ENCODE data around the gene THRAP3. TPM values are rescaled to one million over a fixed set of nuclear protein-coding genes. Genes with fewer than 3 reads are reported as not detected.

The THRAP3 gene
- total and polyA plus RNA-seq, 2 of the 8 experiments (the other 6 are each of a cell fraction or from before 2014, with no cell fraction given), result 40.2 to 183 TPM

GRCh38 chr1:36303650-36304360, 79.6 kb downstream of the THRAP3 start (continued):
- TF ChIP-seq CHD7 (IDR thresholded peaks at IDR 0.05; ENCODE audit: insufficient replicate concordance, low read length), result no peak
- no peak for TF ChIP-seq YY1 (IDR thresholded peaks at IDR 0.05; ENCODE audit: low read depth, low read length)
- no peak for TF ChIP-seq MAFK (IDR thresholded peaks at IDR 0.05; ENCODE audit: low read depth, low read length)
- TF ChIP-seq SIRT6 (IDR thresholded peaks at IDR 0.05; ENCODE audit: low read length), result no peak
- no peak for TF ChIP-seq BCL11A (IDR thresholded peaks at IDR 0.05; ENCODE audit: low read depth in 2 of 2, low read length in 2 of 2)
- no peak for TF ChIP-seq USF2 (IDR thresholded peaks at IDR 0.05; ENCODE audit: low read length)
- no peak for TF ChIP-seq SRF (IDR thresholded peaks at IDR 0.05; ENCODE audit: low read depth, low read length)
- TF ChIP-seq ATF3 (IDR thresholded peaks at IDR 0.05; ENCODE audit: insufficient read depth, low read depth, low read length), result no peak
- TF ChIP-seq TAF1 (IDR thresholded peaks at IDR 0.05; ENCODE audit: low read depth, low read length), result no peak

Measured in H1 (cell line).